ENCODE results near the gene COPS2. TPM values are rescaled to one million over a fixed set of nuclear protein-coding genes. Genes with fewer than 3 reads are reported as not detected.

Gene COPS2
- total and polyA plus RNA-seq, 2 of the 13 experiments (the other 11 are each of a cell fraction or from before 2014, with no cell fraction given) = 37.8 to 66.3 TPM

- TF ChIP-seq ZNF275 (CRISPR knock-in tag; IDR thresholded peaks at IDR 0.05; ENCODE audit: borderline replicate concordance) (no peak), ATAD3A (CRISPR knock-in tag; IDR thresholded peaks at IDR 0.05) (no peak), TGIF2 (CRISPR knock-in tag; IDR thresholded peaks at IDR 0.05) (no peak), ZNF335 (CRISPR knock-in tag; IDR thresholded peaks at IDR 0.05) (no peak), PHF20 (CRISPR knock-in tag; IDR thresholded peaks at IDR 0.05) (no peak), NR2F2 (IDR thresholded peaks at IDR 0.05; ENCODE audit: borderline replicate concordance, low read depth) (peak; percentile 90), SIX4 (CRISPR knock-in tag; IDR thresholded peaks at IDR 0.05) (no peak), ZNF672 (CRISPR knock-in tag; IDR thresholded peaks at IDR 0.05) (no peak), ZNF614 (CRISPR knock-in tag; IDR thresholded peaks at IDR 0.05; ENCODE audit: borderline replicate concordance) (no peak), REST (IDR thresholded peaks at IDR 0.05; ENCODE audit: borderline replicate concordance in 1 of 2, low read depth in 1 of 2, low read length in 2 of 2) (no peak), ZNF547 (CRISPR knock-in tag; IDR thresholded peaks at IDR 0.05) (no peak), ZNF460 (CRISPR knock-in tag; IDR thresholded peaks at IDR 0.05; ENCODE audit: borderline replicate concordance) (no peak), MTA1 (CRISPR knock-in tag; IDR thresholded peaks at IDR 0.05; ENCODE audit: borderline replicate concordance) (no peak), ZFP62 (CRISPR knock-in tag; IDR thresholded peaks at IDR 0.05) (no peak), CBFB (CRISPR knock-in tag; IDR thresholded peaks at IDR 0.05) (no peak), ZNF788 (CRISPR knock-in tag; IDR thresholded peaks at IDR 0.05; ENCODE audit: borderline replicate concordance) (no peak), HOXA7 (CRISPR knock-in tag; IDR thresholded peaks at IDR 0.05) (no peak)
- TF ChIP-seq, protein P1, sequence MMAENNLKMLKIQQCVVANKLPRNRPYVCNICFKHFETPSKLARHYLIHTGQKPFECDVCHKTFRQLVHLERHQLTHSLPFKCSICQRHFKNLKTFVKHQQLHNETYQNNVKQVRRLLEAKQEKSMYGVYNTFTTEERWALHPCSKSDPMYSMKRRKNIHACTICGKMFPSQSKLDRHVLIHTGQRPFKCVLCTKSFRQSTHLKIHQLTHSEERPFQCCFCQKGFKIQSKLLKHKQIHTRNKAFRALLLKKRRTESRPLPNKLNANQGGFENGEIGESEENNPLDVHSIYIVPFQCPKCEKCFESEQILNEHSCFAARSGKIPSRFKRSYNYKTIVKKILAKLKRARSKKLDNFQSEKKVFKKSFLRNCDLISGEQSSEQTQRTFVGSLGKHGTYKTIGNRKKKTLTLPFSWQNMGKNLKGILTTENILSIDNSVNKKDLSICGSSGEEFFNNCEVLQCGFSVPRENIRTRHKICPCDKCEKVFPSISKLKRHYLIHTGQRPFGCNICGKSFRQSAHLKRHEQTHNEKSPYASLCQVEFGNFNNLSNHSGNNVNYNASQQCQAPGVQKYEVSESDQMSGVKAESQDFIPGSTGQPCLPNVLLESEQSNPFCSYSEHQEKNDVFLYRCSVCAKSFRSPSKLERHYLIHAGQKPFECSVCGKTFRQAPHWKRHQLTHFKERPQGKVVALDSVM (CRISPR knock-in tag; IDR thresholded peaks at IDR 0.05) = no peak
- TF ChIP-seq, protein P2, sequence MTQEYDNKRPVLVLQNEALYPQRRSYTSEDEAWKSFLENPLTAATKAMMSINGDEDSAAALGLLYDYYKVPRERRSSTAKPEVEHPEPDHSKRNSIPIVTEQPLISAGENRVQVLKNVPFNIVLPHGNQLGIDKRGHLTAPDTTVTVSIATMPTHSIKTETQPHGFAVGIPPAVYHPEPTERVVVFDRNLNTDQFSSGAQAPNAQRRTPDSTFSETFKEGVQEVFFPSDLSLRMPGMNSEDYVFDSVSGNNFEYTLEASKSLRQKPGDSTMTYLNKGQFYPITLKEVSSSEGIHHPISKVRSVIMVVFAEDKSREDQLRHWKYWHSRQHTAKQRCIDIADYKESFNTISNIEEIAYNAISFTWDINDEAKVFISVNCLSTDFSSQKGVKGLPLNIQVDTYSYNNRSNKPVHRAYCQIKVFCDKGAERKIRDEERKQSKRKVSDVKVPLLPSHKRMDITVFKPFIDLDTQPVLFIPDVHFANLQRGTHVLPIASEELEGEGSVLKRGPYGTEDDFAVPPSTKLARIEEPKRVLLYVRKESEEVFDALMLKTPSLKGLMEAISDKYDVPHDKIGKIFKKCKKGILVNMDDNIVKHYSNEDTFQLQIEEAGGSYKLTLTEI (CRISPR knock-in tag; conservative IDR thresholded peaks at IDR 0.05) = no peak
- TF ChIP-seq, protein P3, sequence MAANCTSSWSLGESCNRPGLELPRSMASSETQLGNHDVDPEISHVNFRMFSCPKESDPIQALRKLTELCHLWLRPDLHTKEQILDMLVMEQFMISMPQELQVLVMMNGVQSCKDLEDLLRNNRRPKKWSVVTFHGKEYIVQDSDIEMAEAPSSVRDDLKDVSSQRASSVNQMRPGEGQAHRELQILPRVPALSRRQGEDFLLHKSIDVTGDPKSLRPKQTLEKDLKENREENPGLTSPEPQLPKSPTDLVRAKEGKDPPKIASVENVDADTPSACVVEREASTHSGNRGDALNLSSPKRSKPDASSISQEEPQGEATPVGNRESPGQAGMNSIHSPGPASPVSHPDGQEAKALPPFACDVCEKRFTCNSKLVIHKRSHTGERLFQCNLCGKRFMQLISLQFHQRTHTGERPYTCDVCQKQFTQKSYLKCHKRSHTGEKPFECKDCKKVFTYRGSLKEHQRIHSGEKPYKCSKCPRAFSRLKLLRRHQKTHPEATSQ (CRISPR knock-in tag; IDR thresholded peaks at IDR 0.05; ENCODE audit: borderline replicate concordance) = no peak
Observed at GRCh38 chr15:49096090-49096750, 59.2 kb downstream of the COPS2 start (continued).

Data from HepG2 (cell line).